ENCODE results near the gene STARD5.
A peak's percentile ranks its signal among the peaks of the same experiment; 100 is the strongest.

STARD5 gene

GRCh38 chr15:81315452-81316175, 8.3 kb downstream of the STARD5 start:
- TF ChIP-seq CTCF (IDR thresholded peaks at IDR 0.05; ENCODE audit: extremely low read depth, insufficient read depth, missing control alignments), result no peak
- DNase-seq (ENCODE audit: low spot score), result no peak
- in situ Hi-C loops (cut with MboI; ENCODE audit: low pct_unique_long_range_greater_than_20kb, low sequenced_read_pairs, unreplicated experiment), result no loop called here

- no peak for TF ChIP-seq CTCF (IDR thresholded peaks at IDR 0.05; ENCODE audit: extremely low read depth, insufficient read depth, missing control alignments)
- in situ Hi-C loops (cut with MboI; ENCODE audit: low pct_unique_long_range_greater_than_20kb, low sequenced_read_pairs, unreplicated experiment), result no loop called here
- no peak for DNase-seq (ENCODE audit: low spot score)
Observed at GRCh38 chr15:81314378-81314777, 9.6 kb downstream of the STARD5 start.

GRCh38 chr15:81313686-81314085, 10.3 kb downstream of the STARD5 start:
- DNase-seq (ENCODE audit: low spot score), result no peak
- no peak for TF ChIP-seq CTCF (IDR thresholded peaks at IDR 0.05; ENCODE audit: extremely low read depth, insufficient read depth, missing control alignments)
- in situ Hi-C loops (cut with MboI; ENCODE audit: low pct_unique_long_range_greater_than_20kb, low sequenced_read_pairs, unreplicated experiment), result no loop called here

- no peak for DNase-seq (ENCODE audit: low spot score)
- TF ChIP-seq CTCF (IDR thresholded peaks at IDR 0.05; ENCODE audit: extremely low read depth, insufficient read depth, missing control alignments), result no peak
- in situ Hi-C loops (cut with MboI; ENCODE audit: low pct_unique_long_range_greater_than_20kb, low sequenced_read_pairs, unreplicated experiment), result no loop called here
Observed at GRCh38 chr15:81312790-81313543, 11.0 kb downstream of the STARD5 start.

GRCh38 chr15:81311752-81312464, 12.0 kb downstream of the STARD5 start:
- no peak for TF ChIP-seq CTCF (IDR thresholded peaks at IDR 0.05; ENCODE audit: extremely low read depth, insufficient read depth, missing control alignments)
- DNase-seq (ENCODE audit: low spot score), result peak; percentile 28
- in situ Hi-C loops (cut with MboI; ENCODE audit: low pct_unique_long_range_greater_than_20kb, low sequenced_read_pairs, unreplicated experiment), result no loop called here

GRCh38 chr15:81310480-81310879, 13.5 kb downstream of the STARD5 start:
- DNase-seq (ENCODE audit: low spot score), result no peak
- in situ Hi-C loops (cut with MboI; ENCODE audit: low pct_unique_long_range_greater_than_20kb, low sequenced_read_pairs, unreplicated experiment), result no loop called here
- TF ChIP-seq CTCF (IDR thresholded peaks at IDR 0.05; ENCODE audit: extremely low read depth, insufficient read depth, missing control alignments), result no peak
